Activated effector memory CD4-positive, alpha-beta T cell treated with Interleukin-2 at 50 U/mL for 16 hours (primary cell): ENCODE results near the gene POLR3F.
"Not testable (repeated sequence)": the region's sequence is repeated elsewhere in the genome, so short reads cannot be mapped to it uniquely, and the experiment has no call there.

ENCODE experiments used
- DNase-seq: peaks from one replicate; pipeline ENCODE4 v3.0.0-alpha.2; 2020

The POLR3F gene, protein sequence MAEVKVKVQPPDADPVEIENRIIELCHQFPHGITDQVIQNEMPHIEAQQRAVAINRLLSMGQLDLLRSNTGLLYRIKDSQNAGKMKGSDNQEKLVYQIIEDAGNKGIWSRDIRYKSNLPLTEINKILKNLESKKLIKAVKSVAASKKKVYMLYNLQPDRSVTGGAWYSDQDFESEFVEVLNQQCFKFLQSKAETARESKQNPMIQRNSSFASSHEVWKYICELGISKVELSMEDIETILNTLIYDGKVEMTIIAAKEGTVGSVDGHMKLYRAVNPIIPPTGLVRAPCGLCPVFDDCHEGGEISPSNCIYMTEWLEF

DNA sequence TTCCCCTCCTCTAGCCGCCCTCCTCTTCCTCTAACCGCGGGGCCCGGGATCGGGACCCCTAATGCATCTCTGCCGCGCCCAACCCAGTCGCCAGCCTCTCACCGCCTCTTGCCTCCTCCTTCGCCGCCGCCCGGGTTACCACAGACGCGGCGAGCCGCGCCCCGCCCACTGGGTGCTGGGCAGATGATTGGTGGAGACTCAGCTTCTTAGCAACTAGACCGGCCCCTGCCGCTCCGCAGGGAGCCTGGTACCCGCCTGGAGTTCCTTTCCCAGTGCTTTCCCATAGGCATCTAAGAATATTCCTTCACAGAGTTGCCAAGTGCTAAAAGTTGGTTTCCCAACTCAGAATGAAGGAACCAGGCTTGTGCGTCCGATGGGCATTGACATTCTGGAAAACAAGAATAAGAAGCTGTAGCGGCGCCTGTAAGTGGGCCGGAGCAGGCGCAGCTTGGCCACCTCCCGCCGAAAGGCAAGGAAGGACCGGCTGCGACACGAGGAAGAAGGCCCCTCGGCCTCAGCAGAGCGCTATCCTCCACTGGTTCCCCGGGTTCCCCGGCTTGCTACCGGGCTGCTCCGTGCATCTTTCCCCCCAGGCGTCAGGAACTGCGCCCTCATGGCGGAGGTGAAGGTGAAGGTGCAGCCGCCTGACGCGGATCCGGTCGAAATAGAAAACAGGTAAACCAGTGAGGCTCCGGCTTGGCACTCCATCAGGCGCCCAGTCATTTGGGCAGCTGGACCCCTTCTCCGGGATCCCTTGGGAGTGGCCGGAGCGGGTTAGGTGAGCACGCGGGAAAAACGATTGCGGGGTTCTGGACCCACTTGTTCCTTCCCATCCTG is at the start of gene POLR3F, which contains the start of gene DZANK1:
Gene POLR3F (plus strand): TSS at position 497 of the 837 bp plus-strand sequence. CDS start 117 bp downstream, at position 614.
Gene DZANK1 (minus strand): TSS at position 137 of the 837 bp plus-strand sequence. CDS start 1,672 bp downstream, outside the sequence.
- peak; percentile 89 for DNase-seq

DNA sequence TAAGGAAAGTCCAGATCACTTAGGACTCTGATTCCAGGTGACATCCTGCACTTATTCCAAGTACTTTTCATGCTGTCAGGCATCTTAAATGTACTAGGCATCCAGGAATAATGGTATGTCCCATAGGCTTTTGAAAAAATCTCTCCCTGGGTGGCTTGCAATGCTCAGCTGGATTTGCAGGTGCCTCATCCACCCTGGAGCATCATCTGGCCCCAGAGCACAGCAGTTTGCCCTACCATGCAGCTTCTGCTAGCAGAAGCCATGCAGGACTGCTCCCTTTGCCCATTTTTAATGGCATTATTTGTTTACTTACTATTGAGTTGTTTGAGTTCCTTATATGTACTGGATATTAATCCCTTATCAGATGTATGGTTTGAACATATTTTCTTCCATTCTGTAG is 45.6 kb upstream of the POLR3F start:
- DNase-seq: no peak

DNA sequence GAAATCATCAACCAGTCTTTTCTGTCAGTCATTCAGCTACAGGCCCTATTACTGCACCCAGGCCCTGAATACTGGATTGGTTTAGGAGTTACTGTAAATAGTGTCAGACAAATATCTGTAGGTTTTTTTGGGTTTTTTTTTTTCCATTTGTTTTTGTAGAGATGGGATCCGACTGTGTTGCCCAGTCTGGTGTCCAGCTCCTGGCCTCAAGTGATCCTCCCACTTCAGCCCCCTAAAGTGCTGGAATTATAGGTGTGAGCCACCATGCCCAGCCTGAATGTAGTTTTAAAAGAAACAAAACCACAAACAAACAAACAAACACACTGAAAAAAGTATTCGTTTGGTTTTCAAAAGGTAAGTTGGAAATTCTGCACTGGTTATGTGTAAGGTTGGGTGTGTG is 40.0 kb upstream of the POLR3F start:
- no peak for DNase-seq

DNA sequence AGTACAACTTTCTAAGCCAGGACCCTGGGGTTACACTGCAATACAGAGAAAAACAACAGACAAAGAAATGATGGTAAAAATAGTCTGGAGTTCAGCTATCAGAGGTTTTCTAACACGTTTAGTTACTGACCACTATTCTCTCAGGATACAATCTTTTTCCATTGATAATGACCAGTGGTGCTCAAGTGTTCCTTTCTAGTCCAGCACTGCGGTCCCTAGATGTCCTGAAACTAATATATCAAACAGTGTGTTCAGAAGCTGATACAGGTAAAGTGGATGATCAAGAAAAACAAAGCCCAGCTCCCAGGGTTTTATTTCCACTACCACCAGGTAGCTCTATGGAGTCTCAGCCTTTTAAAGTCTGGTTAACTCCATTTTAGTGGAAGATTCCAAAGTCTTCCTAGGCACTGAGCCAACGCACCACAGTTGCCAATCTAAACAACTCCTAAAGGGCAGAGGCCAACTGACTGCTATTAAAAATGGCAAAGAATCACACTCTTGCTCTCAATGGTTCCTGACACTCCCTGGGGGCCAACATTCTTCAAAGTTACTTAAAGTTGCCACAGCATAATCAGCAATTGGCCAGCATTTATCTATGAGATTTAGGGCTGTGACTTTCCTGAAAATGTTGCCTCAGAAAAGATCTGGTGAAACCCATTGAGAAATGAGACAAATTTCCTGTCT is 38.6 kb upstream of the POLR3F start:
- no peak for DNase-seq

DNA sequence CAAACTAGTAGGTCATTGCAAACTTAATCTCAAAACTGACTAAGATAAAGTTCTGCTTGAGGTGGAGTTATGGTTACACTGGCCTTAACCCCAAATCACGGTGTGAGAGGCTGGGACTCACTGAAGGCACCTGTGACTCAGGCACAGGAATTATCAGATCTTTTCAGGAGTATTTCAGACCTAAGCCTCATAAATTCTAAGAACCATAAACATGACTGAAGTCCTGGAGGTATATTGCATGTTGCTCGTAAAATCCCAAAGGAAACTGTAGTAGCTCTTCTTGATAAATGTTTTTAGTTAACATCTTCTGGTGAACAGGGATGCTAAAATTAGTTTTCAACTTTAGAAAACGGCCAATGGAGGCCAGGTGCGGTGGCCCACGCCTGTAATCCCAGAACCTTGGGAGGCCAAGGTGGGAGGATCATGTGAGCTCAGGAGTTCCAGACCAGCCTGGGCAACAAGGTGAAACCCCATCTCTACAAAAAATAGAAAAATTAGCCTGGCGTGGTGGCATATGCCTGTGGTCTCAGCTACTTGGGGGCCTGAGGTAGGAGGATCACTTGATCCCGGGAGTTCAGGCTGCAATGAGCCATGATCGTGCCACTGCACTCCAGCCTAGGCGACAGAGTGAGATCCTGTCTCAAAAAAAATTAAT is 36.9 kb upstream of the POLR3F start:
- no peak for DNase-seq

DNA sequence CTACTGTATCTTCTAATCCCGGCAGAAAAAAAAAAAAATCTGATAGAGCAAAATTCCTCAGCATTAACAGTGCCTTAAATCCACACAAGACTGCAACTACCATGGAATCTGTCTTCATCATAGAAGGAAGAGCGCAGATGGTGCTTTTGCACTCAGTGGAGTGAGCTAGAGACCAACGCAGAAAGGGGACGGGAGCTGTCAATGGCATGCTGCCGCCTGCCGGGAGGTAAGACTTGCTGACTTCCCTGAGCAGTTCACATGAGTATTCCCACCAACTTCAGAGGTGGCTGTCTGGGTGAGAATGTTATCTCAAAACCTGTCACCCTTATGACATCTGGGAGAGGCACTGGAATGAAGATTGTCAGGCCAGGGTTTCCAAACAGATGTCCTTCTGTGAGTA is 36.0 kb upstream of the POLR3F start:
- no peak for DNase-seq

DNA sequence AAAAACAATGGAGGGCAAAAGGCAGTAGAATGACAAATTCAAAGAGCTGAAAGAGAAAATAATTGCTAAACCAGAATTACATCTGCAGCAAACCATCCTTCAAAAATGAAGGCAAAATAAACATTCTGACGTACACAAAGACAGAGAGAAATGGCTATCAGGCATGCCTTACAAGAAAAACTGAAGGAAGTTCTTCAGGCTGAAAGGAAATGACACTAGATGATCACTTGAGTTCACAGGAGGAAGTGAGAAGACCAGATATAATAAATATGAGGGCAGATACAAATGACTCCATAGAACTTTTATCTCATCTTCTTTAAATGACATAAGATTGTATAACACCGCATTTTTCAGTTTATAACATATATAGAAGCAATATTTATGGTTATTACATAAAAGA is 30.3 kb upstream of the POLR3F start:
- DNase-seq: no peak

DNA sequence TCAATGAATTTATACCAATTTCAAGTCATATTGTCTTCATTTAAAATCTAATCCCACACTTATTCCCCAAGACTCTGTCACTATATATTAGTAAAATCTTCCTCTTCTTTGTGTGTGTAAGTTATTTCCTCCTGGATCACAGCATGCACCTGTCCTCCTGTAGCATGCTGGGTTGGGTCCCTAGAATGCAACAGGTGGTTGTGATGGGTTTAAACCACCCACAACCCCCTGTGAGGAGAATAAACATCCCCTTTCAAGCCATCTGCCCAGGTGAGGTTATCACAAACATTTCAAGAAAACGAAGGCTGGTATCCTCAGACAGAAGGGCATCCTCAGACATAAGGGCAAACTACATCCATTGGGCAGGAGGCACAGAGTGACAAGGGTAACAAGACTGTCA is 26.8 kb upstream of the POLR3F start:
- DNase-seq: no peak

DNA sequence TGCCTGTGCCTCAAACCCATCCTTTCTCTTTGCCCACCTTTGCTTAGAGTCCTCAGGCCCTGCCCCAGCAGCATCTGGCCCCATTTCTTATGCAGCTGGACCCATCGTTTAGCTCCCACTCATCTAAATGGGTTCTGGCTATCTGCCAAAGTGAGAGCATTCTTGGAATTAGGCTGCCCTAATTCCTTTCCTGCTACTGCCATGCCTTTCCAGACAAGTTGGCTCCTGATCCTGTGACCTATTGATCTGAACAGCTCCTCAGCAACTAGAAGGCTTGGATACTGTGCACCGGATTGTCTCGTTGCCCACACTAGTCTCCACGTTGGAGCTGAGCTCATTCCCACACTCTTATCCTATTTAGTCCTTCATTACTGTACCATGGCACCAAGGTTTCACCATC is 23.3 kb upstream of the POLR3F start:
- no peak for DNase-seq

DNA sequence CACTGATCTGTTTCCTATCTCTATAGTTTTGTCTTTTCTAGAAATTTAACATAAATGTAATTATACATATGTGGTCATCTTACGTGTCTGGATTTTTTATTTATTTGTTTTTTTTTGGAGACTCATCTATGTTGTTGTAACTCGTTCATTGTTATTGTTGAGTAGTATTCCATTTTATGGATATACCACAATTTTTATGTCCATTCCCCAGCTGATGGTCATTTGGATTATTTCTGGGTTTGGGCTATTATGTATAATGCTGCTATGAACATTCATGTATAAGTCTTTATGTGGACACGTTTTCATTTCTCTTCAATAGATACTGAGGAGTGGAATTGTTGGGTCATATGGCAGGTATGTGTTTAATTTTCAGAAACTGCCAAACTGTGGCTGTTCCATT is 10.6 kb upstream of the POLR3F start:
- no peak for DNase-seq

DNA sequence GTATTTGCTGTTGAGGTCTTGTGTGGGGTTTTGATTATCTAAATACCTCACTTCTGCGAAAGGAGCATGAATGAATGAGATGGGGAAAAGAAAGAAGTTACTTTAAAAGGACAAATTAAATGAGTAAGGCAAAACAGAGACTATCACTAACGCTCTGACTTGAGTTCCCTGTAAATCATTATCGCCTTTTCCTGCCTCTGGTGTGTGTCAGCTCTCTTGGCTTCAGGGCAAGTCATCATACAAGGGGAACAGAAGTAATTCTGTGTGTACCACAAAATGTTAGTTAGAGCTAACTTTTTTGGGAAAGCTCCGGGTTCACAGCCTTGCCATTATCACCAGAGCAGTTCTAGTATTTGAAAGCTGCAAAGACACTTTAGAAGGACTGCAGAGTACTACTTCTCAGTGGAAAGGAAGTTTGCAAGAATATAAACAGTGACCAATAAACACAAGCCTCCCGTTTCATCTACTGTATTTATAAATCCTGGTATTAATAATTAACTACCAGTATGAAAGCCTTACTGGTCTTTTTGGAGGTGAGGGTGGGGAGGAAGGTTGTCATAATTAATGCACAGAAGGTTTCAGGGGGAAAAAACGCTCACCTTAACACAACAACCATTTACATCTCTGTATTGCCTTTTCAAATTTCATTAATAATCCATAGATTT is 1.5 kb upstream of the POLR3F start:
- DNase-seq: no peak

DNA sequence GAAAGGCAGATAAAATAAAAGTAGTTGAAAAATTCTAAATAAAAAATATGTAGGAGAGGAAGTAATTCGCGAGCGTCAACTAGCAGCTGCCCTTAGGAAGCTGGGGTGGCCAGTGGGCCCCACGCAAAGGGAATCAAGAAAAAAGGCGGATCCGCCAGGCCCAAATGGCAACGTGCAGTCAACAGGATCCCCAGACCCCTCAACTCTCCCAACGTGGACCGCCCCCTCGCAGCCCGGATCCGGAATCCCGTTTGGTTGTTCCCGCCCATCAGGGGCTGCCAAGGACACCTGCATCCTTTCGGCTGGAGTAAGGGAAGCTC is 656 bp upstream of the POLR3F start:
- no peak for DNase-seq

DNA sequence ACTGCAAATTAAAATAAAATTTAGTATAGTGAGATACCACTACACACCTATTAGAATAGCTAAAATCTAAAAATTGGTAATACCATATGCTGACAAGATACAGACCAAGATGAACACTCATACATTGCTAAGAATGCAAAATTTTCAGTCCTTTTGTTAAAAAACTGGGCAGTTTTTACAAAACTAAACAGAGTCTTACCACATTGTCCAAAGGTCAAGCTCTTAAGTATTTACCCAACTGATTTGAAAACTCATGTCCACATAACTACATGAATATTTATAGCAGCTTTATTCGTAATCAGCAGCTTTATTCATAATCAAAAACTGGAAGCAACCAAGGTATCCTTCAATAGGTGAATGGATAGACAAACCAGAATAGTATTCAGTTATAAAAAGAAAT is 10.0 kb downstream of the POLR3F start:
- DNase-seq: no peak

DNA sequence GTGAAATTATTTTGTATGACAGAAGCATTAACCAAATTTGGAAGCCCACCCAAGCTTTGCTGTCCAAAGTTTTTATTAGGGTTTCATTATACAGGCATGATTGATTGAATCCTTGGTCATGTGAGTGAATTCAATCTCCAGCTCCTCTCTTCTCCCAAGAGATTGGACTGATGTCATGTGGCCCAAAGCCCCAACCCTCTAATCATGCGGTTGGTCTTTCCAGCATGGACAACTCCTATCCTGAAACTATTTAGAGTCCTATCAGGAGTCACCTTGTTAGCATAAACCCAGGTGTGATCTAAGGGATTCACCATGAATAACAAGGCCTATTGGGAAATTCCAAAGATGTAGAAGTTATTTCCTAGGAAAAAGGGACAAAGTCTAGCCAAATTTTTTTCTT is 10.6 kb downstream of the POLR3F start:
- no peak for DNase-seq

DNA sequence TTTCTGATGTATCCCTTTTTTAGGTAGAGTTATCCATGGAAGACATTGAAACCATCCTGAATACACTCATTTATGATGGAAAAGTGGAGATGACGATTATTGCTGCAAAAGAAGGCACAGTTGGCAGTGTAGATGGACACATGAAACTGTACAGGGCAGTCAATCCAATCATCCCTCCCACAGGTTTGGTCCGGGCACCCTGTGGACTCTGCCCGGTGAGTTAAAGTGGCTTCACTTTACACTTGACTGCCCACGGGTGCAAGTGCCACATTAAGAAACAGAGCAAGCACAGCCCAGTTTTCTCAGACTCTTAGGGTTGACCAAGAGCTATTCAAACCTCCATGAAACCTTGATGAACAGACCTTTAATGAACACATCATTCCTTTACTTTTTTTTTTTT is 14.4 kb downstream of the POLR3F start:
- no peak for DNase-seq

DNA sequence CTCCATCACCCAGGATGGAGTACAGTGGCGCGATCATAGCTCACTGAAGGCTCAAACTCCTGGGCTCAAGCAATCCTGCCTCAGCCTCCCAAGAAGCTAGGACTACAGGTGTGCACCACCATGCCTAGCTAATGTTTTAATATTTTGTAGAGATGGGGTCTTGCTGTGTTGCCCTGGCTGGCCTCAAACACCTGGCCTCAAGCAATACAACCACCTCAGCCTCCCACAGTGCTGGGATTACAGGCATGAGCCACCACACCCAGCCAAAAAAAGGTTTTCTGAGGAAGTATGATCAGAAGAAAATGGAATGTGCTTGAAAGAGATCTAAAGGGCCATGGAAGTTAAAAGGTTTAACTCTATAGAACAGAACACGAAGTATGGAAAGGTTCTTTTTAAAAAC is 21.1 kb downstream of the POLR3F start:
- no peak for DNase-seq

DNA sequence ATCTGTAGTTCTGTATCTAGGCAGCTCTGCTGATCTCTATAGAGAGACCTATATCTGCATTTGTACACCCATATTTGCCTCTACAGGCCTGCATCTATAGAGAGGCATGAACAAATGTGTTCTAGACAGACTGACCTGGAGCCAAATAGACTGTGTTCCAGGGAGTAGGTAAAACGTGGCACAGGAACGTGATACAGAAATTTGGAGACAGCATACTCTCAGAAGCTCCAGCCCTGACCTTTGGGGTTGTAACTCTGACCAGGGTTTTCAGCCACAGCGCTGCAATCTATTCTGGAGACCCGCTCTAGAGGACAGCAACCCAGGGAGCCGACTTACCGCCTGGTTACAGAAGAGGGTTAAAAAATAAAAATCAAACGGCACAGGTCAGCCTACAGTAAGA is 28.9 kb downstream of the POLR3F start:
- DNase-seq: no peak

DNA sequence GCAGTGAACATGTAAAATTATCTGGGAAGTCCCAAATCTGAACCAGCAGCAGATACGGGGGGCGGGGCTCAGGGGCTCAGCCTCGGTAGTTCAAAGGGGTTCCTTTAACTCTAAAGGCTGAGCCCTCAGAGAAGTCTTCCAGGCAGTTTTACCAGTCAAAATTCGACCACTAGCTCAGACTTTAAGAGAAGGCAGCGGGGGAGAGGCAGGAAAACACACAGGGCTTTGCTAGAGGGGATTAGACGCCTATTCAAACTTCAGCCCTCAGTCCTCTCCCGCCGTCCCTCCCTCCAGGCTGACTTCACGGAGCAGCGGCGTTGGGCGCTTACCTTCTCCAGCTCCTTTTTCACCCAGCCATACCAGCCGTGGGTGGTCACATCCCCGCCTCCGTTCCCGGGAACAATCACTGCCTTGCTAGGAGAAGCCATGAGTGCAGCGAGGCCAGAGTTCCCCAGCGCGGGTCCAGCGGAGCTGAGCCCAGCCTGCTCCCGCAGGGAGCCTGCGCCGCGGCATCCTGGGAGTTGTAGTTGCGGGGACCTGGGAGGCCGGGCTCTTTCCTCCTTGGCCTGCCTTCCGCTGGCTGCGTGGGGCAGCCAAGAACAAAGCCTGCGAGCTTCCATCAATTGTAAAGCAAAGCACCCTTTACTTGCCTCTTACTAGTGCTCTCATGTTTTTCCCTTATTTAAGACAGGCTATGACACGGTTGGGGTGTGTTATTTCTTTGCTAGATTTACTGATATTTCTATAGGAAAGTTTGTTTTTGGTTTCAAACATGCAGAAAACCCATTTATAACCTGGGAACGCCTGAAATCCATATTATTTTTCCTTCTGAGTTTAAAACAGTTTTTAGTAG is 29.8 kb downstream of the POLR3F start, which contains the start of gene RBBP9:
Gene RBBP9 (minus strand): TSS at position 486 of the 853 bp plus-strand sequence. CDS start 58 bp downstream, at position 428.
- peak; percentile 54 for DNase-seq

DNA sequence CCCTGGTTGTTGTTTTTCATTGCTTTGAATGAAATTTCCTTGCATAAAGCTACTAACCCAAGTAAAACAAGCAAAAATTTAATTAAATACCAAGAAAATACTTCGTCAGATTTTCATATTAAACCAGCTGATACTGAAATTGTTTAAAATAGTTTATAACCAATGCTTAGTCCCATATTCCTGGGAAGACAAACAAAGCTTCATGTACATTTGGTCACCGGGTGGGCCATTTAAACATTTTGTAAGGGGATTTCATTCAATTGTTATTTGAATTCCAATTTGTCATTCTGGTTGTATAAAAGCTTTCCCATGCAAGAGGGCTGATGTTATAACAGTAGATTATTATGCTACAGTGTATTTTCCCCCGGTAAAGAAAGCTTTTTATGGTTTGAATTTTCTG is 30.4 kb downstream of the POLR3F start:
- no peak for DNase-seq

DNA sequence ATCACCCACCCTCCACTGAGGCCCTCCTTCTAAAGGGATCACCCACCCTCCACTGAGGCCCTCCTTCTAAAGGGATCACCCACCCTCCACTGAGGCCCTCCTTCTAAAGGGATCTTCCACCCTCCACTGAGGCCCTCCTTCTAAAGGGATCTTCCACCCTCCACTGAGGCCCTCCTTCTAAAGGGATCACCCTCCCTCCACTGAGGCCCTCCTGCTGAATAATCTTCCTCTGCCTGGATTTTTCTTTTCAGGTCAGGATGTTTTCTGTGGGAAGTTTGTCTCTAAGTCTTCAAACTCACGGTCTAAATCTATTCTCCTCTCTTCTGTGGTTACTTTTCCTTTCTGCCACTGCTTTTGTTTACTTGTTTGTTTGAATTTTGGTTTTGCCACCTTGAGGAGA is 34.5 kb downstream of the POLR3F start:
- not testable (repeated sequence) for DNase-seq

DNA sequence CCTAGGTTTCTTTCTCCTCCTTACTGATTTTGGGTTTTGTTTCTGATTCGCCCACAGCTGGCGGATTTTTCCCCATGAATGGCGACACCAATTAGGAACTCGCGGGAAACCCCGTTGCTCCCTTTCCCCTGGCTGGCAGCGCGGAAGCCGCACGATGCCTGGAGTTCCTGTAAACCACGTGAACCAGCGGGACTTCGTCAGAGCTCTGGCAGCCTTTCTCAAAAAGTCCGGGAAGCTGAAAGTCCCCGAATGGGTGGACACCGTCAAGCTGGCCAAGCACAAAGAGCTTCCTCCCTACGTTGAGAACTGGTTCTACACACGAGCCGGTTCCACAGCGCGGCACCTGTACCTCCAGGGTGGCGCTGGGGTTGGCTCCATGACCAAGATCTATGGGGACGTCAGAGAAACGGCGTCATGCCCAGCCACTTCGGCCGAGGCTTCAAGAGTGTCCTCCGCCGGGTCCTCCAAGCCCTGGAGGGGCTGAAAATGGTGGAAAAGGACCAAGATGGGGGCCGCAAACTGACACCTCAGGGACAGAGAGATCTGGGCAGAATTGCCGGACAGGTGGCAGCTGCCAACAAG is 37.4 kb downstream of the POLR3F start:
- DNase-seq: no peak
